Tibial nerve (tissue), 3 donors: Measurements from ENCODE around the gene COX14.

Experiments
- POLR2A ChIP-seq, 2 donors: fragments of 450-650 bp; IDR thresholded peaks; one replicate each; pipeline ENCODE4 v1.6.1; 2017; ENCODE audit warnings: antibody characterized with exemption in 2 of 2, mild to moderate bottlenecking in 2 of 2, moderate library complexity in 2 of 2
- TF ChIP-seq, protein P1 (sequence below), 5 experiments: fragments of 200-600 bp in 3 of 5; fragments of 450-650 bp in 2 of 5; sonication (generic) in 3 of 5; IDR thresholded peaks; one replicate each; pipeline ENCODE4 v1.5.1; 2016 to 2019; ENCODE audit warnings: antibody characterized with exemption in 5 of 5, mild to moderate bottlenecking in 3 of 5, moderate library complexity in 2 of 5

GRCh38 chr12:50066402-50066801 lies 45.6 kb upstream of the COX14 start:
- no peak for TF ChIP-seq POLR2A (IDR thresholded peaks at IDR 0.05)
- TF ChIP-seq, protein P1, sequence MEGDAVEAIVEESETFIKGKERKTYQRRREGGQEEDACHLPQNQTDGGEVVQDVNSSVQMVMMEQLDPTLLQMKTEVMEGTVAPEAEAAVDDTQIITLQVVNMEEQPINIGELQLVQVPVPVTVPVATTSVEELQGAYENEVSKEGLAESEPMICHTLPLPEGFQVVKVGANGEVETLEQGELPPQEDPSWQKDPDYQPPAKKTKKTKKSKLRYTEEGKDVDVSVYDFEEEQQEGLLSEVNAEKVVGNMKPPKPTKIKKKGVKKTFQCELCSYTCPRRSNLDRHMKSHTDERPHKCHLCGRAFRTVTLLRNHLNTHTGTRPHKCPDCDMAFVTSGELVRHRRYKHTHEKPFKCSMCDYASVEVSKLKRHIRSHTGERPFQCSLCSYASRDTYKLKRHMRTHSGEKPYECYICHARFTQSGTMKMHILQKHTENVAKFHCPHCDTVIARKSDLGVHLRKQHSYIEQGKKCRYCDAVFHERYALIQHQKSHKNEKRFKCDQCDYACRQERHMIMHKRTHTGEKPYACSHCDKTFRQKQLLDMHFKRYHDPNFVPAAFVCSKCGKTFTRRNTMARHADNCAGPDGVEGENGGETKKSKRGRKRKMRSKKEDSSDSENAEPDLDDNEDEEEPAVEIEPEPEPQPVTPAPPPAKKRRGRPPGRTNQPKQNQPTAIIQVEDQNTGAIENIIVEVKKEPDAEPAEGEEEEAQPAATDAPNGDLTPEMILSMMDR (IDR thresholded peaks at IDR 0.05), result no peak
